NB4 (cell line): Measurements from ENCODE around the gene EDIL3.

ENCODE experiments used
- DNase-seq: peaks from one replicate; pipeline ENCODE4 v3.0.0; 2010; ENCODE audit warnings: low read depth
- H3K4me3 ChIP-seq: one replicate; pipeline ENCODE4 v1.5.1; 2011; ENCODE audit warnings: mild to moderate bottlenecking, low read depth, low read length, moderate library complexity
- CTCF ChIP-seq: IDR thresholded peaks from one replicate; pipeline ENCODE4 v1.5.1; 2012; ENCODE audit warnings: low read depth, low read length
- MYC ChIP-seq: IDR thresholded peaks from 2 replicates; pipeline ENCODE4 v1.6.1; 2011; ENCODE audit warnings: low read depth, low read length
- POLR2A ChIP-seq: IDR thresholded peaks from 2 replicates; pipeline ENCODE4 v1.6.1; 2011; ENCODE audit warnings: mild to moderate bottlenecking; ENCODE audit not compliant: insufficient read length; ENCODE audit errors: extremely low read depth
- TF ChIP-seq, protein P1 (sequence below): IDR thresholded peaks from 2 replicates; pipeline ENCODE4 v1.6.1; 2011; ENCODE audit warnings: low read depth, low read length

EDIL3 gene

DNA sequence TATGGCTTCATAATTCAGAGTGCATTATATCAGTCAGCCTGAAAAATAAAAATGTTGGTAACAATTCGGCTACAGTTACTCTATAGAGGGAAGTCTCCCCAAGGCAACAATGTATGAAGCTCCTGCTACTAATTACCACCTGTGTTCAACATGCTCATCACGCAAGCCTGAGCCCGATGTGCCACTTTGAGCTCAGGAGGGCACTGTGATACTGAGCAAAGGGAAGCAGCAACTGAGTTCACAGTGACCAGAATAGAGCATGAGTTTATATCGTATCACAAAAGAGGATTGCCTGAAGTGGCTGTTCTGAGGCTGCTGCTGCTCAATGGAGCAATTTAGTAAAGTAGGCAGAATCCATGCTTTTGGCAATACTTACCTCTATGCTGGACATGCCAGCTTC, 462.0 kb downstream of the EDIL3 start:
- H3K4me3 ChIP-seq, result no peak overlapping the region
- peak; percentile 18 for DNase-seq
- TF ChIP-seq MYC (no peak), CTCF (no peak), POLR2A (no peak)
- TF ChIP-seq, protein P1, sequence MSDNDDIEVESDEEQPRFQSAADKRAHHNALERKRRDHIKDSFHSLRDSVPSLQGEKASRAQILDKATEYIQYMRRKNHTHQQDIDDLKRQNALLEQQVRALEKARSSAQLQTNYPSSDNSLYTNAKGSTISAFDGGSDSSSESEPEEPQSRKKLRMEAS, result no peak

GRCh38 chr5:83921666-83922193, 462.9 kb downstream of the EDIL3 start:
- no peak overlapping the region for H3K4me3 ChIP-seq
- DNase-seq, result no peak
- TF ChIP-seq POLR2A (no peak), MYC (no peak), CTCF (no peak)
- TF ChIP-seq, protein P1, result no peak

GRCh38 chr5:83919071-83920041, 465.3 kb downstream of the EDIL3 start:
- peak; percentile 16 for DNase-seq
- TF ChIP-seq MYC, result no peak
- TF ChIP-seq, protein P1, result no peak
- TF ChIP-seq CTCF, result no peak
- TF ChIP-seq POLR2A, result no peak
- H3K4me3 ChIP-seq, result no peak overlapping the region

DNA sequence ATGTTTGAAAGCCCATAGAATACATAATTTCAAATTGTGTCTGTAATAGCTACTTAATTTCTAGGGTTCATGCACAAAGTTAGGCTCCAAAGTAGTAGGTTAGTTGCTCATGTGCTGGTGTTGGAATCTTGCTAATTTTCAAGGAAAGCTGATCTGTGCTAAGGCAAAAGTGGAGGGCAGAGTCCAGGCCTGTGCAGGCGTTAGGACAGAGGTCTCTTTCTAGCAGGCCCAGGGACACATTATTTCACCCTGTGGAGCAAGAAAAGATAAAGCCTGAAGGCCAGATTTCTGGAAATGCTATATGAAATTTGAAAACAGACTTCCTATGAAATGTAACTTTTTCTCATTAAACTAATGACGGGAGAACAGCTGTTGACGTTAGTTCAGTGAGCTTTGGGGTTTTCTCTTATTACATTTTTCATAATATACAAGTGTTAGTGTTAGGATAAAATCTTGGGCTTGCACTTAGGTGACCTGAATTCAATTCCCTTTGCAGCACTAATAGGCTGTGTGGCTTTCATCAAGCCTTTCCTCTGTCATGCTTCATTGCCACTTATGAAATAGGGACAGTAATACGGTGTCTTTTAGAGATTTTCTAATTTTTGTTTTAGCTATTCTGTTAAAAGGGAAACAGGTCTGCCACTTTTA, 467.3 kb downstream of the EDIL3 start:
- TF ChIP-seq POLR2A, result no peak
- TF ChIP-seq MYC, result no peak
- TF ChIP-seq, protein P1, result no peak
- DNase-seq, result no peak
- H3K4me3 ChIP-seq, result no peak overlapping the region

DNA sequence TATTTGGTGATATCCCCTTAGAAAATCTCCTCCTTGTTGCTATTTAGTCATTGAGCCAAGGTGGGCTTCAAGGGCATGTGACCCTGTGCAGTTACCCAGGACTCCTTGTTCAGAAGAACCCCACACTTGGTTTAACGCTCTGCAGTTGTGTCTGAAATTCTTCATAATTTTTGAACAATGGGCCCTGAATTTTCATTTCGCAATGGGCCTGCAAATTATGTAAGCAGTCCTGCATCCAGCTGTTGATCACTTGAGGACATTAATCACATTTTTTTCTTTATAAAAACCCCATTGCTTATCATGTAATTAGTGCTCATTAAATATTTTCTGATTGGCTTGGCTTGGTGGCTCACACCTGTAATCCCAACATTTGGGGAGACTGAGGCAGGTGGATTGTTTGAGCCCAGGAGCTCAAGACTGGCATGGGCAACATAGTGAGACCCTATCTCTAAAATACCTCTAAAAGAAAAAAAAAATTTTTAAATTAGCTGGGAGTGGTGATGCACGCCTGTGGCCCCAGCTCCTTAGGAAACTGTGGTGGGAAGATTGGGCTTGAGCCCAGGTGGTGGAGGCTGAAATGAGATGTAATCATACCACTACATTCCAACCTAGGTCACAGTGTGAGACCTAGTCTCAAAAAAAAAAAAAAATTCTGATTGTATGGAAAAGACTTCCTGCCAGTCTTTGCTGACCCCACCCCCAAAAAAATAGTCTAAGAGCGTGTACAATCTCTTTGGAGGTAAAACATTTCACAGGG, 469.8 kb downstream of the EDIL3 start:
- TF ChIP-seq CTCF, result no peak
- TF ChIP-seq POLR2A, result no peak
- TF ChIP-seq, protein P1, result no peak
- DNase-seq, result no peak
- no peak overlapping the region for H3K4me3 ChIP-seq
